IPS DF 4.7 (cell line): ENCODE data around the gene ACOD1.

ENCODE experiments used
- DNase-seq: peaks from one replicate; pipeline ENCODE4 v3.0.0-alpha.2; 2013; ENCODE audit warnings: low spot score; ENCODE audit errors: extremely low read depth

ACOD1 gene

GRCh38 chr13:76991432-76991795, 43.1 kb downstream of the ACOD1 start:
- DNase-seq: no peak

- peak; percentile 62 for DNase-seq
These were observed 43.7 kb downstream of the ACOD1 start, which contains the start of gene CLN5 for GRCh38 chr13:76991796-76992547. CLN5 (plus strand) TSS chr13:76992081; CDS start chr13:76992099, 18 bp downstream.

GRCh38 chr13:76992548-76993001, 44.3 kb downstream of the ACOD1 start:
- no peak for DNase-seq

GRCh38 chr13:76993021-76993420, 44.7 kb downstream of the ACOD1 start:
- DNase-seq: no peak

- DNase-seq: no peak
These were observed 45.2 kb downstream of the ACOD1 start for GRCh38 chr13:76993473-76993872.

GRCh38 chr13:76994281-76994680, 46.0 kb downstream of the ACOD1 start:
- no peak for DNase-seq

- DNase-seq: no peak
These were observed 52.2 kb downstream of the ACOD1 start for GRCh38 chr13:77000475-77000874.

GRCh38 chr13:77001540-77001939, 53.2 kb downstream of the ACOD1 start:
- DNase-seq: no peak

- DNase-seq: no peak
These were observed 53.8 kb downstream of the ACOD1 start for GRCh38 chr13:77001963-77002587.

GRCh38 chr13:77002590-77003190, 54.4 kb downstream of the ACOD1 start:
- DNase-seq: no peak
